ENCODE measurements around the gene SEMA3D.

Gene SEMA3D

GRCh38 chr7:85186521-85187241 lies at the start of gene SEMA3D:
TSS of gene SEMA3D (minus strand) at chr7:85187056. CDS start at chr7:85121891, 65,165 bp downstream.
- no peak within 1 kb of the TSS for H3K27ac ChIP-seq (ENCODE audit: low read depth, low read length)
- H3K4me1 ChIP-seq (ENCODE audit: control insufficient read depth, insufficient read depth, low read length) = peaks cover 19% of the 10 kb centered on the region
- no peaks in the 10 kb centered on the region for H3K36me3 ChIP-seq (ENCODE audit: control insufficient read depth, insufficient read depth, low read length)
- H3K9me3 ChIP-seq (ENCODE audit: control insufficient read depth, insufficient read depth, low read length) = no peaks in the 10 kb centered on the region
- H3K4me3 ChIP-seq (ENCODE audit: low read depth, low read length) = peak within 1 kb of the TSS; percentile 78
- peak within 1 kb of the TSS; percentile 36 for H3K9ac ChIP-seq (ENCODE audit: low read depth, low read length)
- H3K27me3 ChIP-seq (ENCODE audit: control insufficient read depth, insufficient read depth, low read length) = peaks cover 48% of the 10 kb centered on the region

- no peaks in the 10 kb centered on the region for H3K4me1 ChIP-seq (ENCODE audit: control insufficient read depth, insufficient read depth, low read length)
- H3K9ac ChIP-seq (ENCODE audit: low read depth, low read length) = no peak overlapping the region
- H3K27ac ChIP-seq (ENCODE audit: low read depth, low read length) = no peak overlapping the region
- no peaks in the 10 kb centered on the region for H3K9me3 ChIP-seq (ENCODE audit: control insufficient read depth, insufficient read depth, low read length)
- no peak overlapping the region for H3K4me3 ChIP-seq (ENCODE audit: low read depth, low read length)
- H3K36me3 ChIP-seq (ENCODE audit: control insufficient read depth, insufficient read depth, low read length) = no peaks in the 10 kb centered on the region
- no peaks in the 10 kb centered on the region for H3K27me3 ChIP-seq (ENCODE audit: control insufficient read depth, insufficient read depth, low read length)
Measured at GRCh38 chr7:85234730-85235129, 47.9 kb upstream of the SEMA3D start.

DNA sequence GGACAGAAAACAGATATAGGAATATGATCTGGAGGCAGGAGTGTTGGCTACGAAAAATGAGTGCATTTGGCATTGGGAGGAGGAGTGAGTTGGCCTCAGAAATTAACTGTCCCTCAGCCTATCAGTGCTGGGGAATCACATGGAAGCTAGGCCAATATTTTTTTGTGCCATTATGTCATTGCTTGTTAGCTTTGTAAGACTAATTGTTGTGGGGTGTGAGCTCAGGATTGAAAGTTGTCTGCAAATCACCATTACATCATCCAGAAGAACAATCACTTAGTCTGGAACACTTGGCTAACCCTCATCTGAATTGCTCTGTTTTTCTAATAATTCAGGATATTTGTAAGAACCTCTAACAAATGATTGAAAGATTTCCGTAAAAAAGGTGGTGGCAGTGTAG lies 45.2 kb upstream of the SEMA3D start:
- Histone ChIP-seq H3K4me3 (ENCODE audit: low read depth, low read length) (no peak overlapping the region), H3K9me3 (ENCODE audit: control insufficient read depth, insufficient read depth, low read length) (no peaks in the 10 kb centered on the region), H3K27me3 (ENCODE audit: control insufficient read depth, insufficient read depth, low read length) (no peaks in the 10 kb centered on the region), H3K27ac (ENCODE audit: low read depth, low read length) (no peak overlapping the region), H3K4me1 (ENCODE audit: control insufficient read depth, insufficient read depth, low read length) (no peaks in the 10 kb centered on the region), H3K9ac (ENCODE audit: low read depth, low read length) (no peak overlapping the region), H3K36me3 (ENCODE audit: control insufficient read depth, insufficient read depth, low read length) (no peaks in the 10 kb centered on the region)

GRCh38 chr7:85230623-85231022 lies 43.8 kb upstream of the SEMA3D start:
- Histone ChIP-seq H3K27ac (ENCODE audit: low read depth, low read length) (no peak overlapping the region), H3K27me3 (ENCODE audit: control insufficient read depth, insufficient read depth, low read length) (no peaks in the 10 kb centered on the region), H3K4me3 (ENCODE audit: low read depth, low read length) (no peak overlapping the region), H3K9ac (ENCODE audit: low read depth, low read length) (no peak overlapping the region), H3K36me3 (ENCODE audit: control insufficient read depth, insufficient read depth, low read length) (no peaks in the 10 kb centered on the region), H3K9me3 (ENCODE audit: control insufficient read depth, insufficient read depth, low read length) (no peaks in the 10 kb centered on the region), H3K4me1 (ENCODE audit: control insufficient read depth, insufficient read depth, low read length) (no peaks in the 10 kb centered on the region)

GRCh38 chr7:85229544-85229943 lies 42.7 kb upstream of the SEMA3D start:
- Histone ChIP-seq H3K27ac (ENCODE audit: low read depth, low read length) (no peak overlapping the region), H3K27me3 (ENCODE audit: control insufficient read depth, insufficient read depth, low read length) (no peaks in the 10 kb centered on the region), H3K9ac (ENCODE audit: low read depth, low read length) (no peak overlapping the region), H3K36me3 (ENCODE audit: control insufficient read depth, insufficient read depth, low read length) (no peaks in the 10 kb centered on the region), H3K9me3 (ENCODE audit: control insufficient read depth, insufficient read depth, low read length) (no peaks in the 10 kb centered on the region), H3K4me1 (ENCODE audit: control insufficient read depth, insufficient read depth, low read length) (no peaks in the 10 kb centered on the region), H3K4me3 (ENCODE audit: low read depth, low read length) (no peak overlapping the region)

- Histone ChIP-seq H3K27ac (ENCODE audit: low read depth, low read length) (no peak overlapping the region), H3K4me3 (ENCODE audit: low read depth, low read length) (no peak overlapping the region), H3K4me1 (ENCODE audit: control insufficient read depth, insufficient read depth, low read length) (no peaks in the 10 kb centered on the region), H3K9me3 (ENCODE audit: control insufficient read depth, insufficient read depth, low read length) (no peaks in the 10 kb centered on the region), H3K36me3 (ENCODE audit: control insufficient read depth, insufficient read depth, low read length) (no peaks in the 10 kb centered on the region), H3K9ac (ENCODE audit: low read depth, low read length) (no peak overlapping the region), H3K27me3 (ENCODE audit: control insufficient read depth, insufficient read depth, low read length) (no peaks in the 10 kb centered on the region)
Measured at GRCh38 chr7:85226361-85227085, 39.7 kb upstream of the SEMA3D start.

DNA sequence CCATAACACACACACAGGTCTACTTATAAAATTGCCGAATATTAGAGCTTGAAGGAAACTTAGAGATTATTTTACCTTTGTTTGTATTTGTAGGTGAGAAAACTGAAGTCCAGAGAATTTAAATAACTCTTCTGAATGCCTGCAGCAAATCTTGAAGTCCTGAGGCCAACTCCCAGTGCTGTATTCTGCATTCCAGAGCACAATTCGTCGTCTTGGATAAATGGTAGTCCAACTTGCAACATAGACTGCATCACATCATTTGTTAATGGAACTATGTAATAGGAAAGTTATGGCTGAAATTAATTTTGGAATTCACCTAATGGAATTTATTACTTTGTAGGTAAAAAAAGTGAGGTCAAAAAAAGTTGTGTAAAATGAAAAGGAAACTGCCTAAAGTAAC lies 37.3 kb upstream of the SEMA3D start:
- Histone ChIP-seq H3K4me1 (ENCODE audit: control insufficient read depth, insufficient read depth, low read length) (no peaks in the 10 kb centered on the region), H3K27me3 (ENCODE audit: control insufficient read depth, insufficient read depth, low read length) (no peaks in the 10 kb centered on the region), H3K27ac (ENCODE audit: low read depth, low read length) (no peak overlapping the region), H3K36me3 (ENCODE audit: control insufficient read depth, insufficient read depth, low read length) (no peaks in the 10 kb centered on the region), H3K9me3 (ENCODE audit: control insufficient read depth, insufficient read depth, low read length) (no peaks in the 10 kb centered on the region), H3K9ac (ENCODE audit: low read depth, low read length) (no peak overlapping the region), H3K4me3 (ENCODE audit: low read depth, low read length) (no peak overlapping the region)

- Histone ChIP-seq H3K9me3 (ENCODE audit: control insufficient read depth, insufficient read depth, low read length) (no peaks in the 10 kb centered on the region), H3K9ac (ENCODE audit: low read depth, low read length) (no peak overlapping the region), H3K4me3 (ENCODE audit: low read depth, low read length) (no peak overlapping the region), H3K36me3 (ENCODE audit: control insufficient read depth, insufficient read depth, low read length) (no peaks in the 10 kb centered on the region), H3K4me1 (ENCODE audit: control insufficient read depth, insufficient read depth, low read length) (no peaks in the 10 kb centered on the region), H3K27ac (ENCODE audit: low read depth, low read length) (no peak overlapping the region), H3K27me3 (ENCODE audit: control insufficient read depth, insufficient read depth, low read length) (no peaks in the 10 kb centered on the region)
Measured at GRCh38 chr7:85222522-85222921, 35.7 kb upstream of the SEMA3D start.

GRCh38 chr7:85221796-85222195 lies 34.9 kb upstream of the SEMA3D start:
- Histone ChIP-seq H3K27me3 (ENCODE audit: control insufficient read depth, insufficient read depth, low read length) (no peaks in the 10 kb centered on the region), H3K4me3 (ENCODE audit: low read depth, low read length) (no peak overlapping the region), H3K27ac (ENCODE audit: low read depth, low read length) (no peak overlapping the region), H3K9me3 (ENCODE audit: control insufficient read depth, insufficient read depth, low read length) (no peaks in the 10 kb centered on the region), H3K36me3 (ENCODE audit: control insufficient read depth, insufficient read depth, low read length) (no peaks in the 10 kb centered on the region), H3K4me1 (ENCODE audit: control insufficient read depth, insufficient read depth, low read length) (no peaks in the 10 kb centered on the region), H3K9ac (ENCODE audit: low read depth, low read length) (no peak overlapping the region)

- Histone ChIP-seq H3K4me1 (ENCODE audit: control insufficient read depth, insufficient read depth, low read length) (no peaks in the 10 kb centered on the region), H3K27ac (ENCODE audit: low read depth, low read length) (no peak overlapping the region), H3K9me3 (ENCODE audit: control insufficient read depth, insufficient read depth, low read length) (no peaks in the 10 kb centered on the region), H3K36me3 (ENCODE audit: control insufficient read depth, insufficient read depth, low read length) (no peaks in the 10 kb centered on the region), H3K27me3 (ENCODE audit: control insufficient read depth, insufficient read depth, low read length) (no peaks in the 10 kb centered on the region), H3K4me3 (ENCODE audit: low read depth, low read length) (no peak overlapping the region), H3K9ac (ENCODE audit: low read depth, low read length) (no peak overlapping the region)
Measured at GRCh38 chr7:85220651-85221050, 33.8 kb upstream of the SEMA3D start.

GRCh38 chr7:85220023-85220422 lies 33.2 kb upstream of the SEMA3D start:
- Histone ChIP-seq H3K9ac (ENCODE audit: low read depth, low read length) (no peak overlapping the region), H3K36me3 (ENCODE audit: control insufficient read depth, insufficient read depth, low read length) (no peaks in the 10 kb centered on the region), H3K4me1 (ENCODE audit: control insufficient read depth, insufficient read depth, low read length) (no peaks in the 10 kb centered on the region), H3K27ac (ENCODE audit: low read depth, low read length) (no peak overlapping the region), H3K27me3 (ENCODE audit: control insufficient read depth, insufficient read depth, low read length) (no peaks in the 10 kb centered on the region), H3K9me3 (ENCODE audit: control insufficient read depth, insufficient read depth, low read length) (no peaks in the 10 kb centered on the region), H3K4me3 (ENCODE audit: low read depth, low read length) (no peak overlapping the region)
